HCT116 (cell line): ENCODE measurements around the gene TPH2.

Source experiments
- CTCF ChIP-seq, 3 experiments: fragments of 200-600 bp in 1 of 3; sonication (generic) in 1 of 3; IDR thresholded peaks in 2 of 3; conservative IDR thresholded peaks in 1 of 3; 2 replicates each; pipeline ENCODE4 v1.5.1; 2012 to 2017; ENCODE audit warnings: low read depth in 2 of 3, low read length in 2 of 3, antibody characterized with exemption in 1 of 3, borderline replicate concordance in 1 of 3, control low read depth in 1 of 3, mild to moderate bottlenecking in 1 of 3, mixed read lengths in 1 of 3, mixed run types in 1 of 3, moderate library complexity in 1 of 3; ENCODE audit not compliant: insufficient read depth in 1 of 3
- JUND ChIP-seq: IDR thresholded peaks from 2 replicates; pipeline ENCODE4 v1.6.1; 2012
- POLR2A ChIP-seq: IDR thresholded peaks from 2 replicates; pipeline ENCODE4 v1.7.0; 2011; ENCODE audit warnings: borderline replicate concordance; ENCODE audit not compliant: insufficient read depth, insufficient read length; ENCODE audit errors: extremely low read depth
- POLR2AphosphoS5 ChIP-seq: IDR thresholded peaks from 2 replicates; pipeline ENCODE4 v1.6.1; 2011; ENCODE audit warnings: mild to moderate bottlenecking, low read depth, low read length, moderate library complexity
- REST ChIP-seq: IDR thresholded peaks from 2 replicates; pipeline ENCODE4 v1.6.1; 2012; ENCODE audit warnings: low read depth
- SP1 ChIP-seq: IDR thresholded peaks from 2 replicates; pipeline ENCODE4 v1.6.1; 2012; ENCODE audit warnings: low read depth
- ZNF274 ChIP-seq: fragments of 200-500 bp; sonication (Bioruptor generic); IDR thresholded peaks from 2 replicates; pipeline ENCODE4 v1.6.1; 2014; ENCODE audit warnings: mild to moderate bottlenecking, low read depth, low read length, inconsistent platforms

- TF ChIP-seq POLR2AphosphoS5 (no peak), CTCF (IDR thresholded peaks at IDR 0.05 in 2 of 3, conservative IDR thresholded peaks at IDR 0.05 in 1 of 3; ENCODE audit: borderline replicate concordance in 1 of 3, insufficient read depth in 1 of 3, low read depth in 2 of 3, low read length in 2 of 3) (no peak), POLR2A (no peak), REST (no peak), ZNF274 (no peak), JUND (no peak), SP1 (no peak)
Measured at GRCh38 chr12:71958056-71958455, 19.4 kb downstream of the TPH2 start.
